Measurements from ENCODE around the gene PTCD1. TPM values are rescaled to one million over a fixed set of nuclear protein-coding genes. Genes with fewer than 3 reads are reported as not detected.

Gene PTCD1
- total and polyA plus RNA-seq, 2 of the 8 experiments (the other 6 are each of a cell fraction or from before 2014, with no cell fraction given), result 7.5 to 7.6 TPM

DNA sequence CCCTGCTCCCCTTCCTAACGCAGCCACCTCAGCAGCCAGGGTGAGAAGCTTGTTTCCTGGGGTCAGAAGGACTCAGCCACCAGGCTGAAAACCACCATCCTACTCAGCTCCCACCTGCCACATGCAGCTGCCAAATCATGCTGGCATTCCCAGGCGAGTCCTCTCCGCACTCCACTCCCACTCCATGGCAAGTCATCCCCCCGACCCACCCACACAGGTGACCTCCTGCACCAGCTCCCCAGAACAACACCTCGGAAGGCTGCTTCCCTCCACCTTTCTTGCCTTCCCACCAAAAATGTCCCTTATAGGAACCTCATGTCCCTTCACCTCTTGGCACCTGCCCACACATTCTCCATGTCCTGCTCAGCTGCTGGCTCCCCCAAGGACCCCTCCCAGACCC lies 34.8 kb downstream of the PTCD1 start (continued):
- TF ChIP-seq BCL11A (IDR thresholded peaks at IDR 0.05; ENCODE audit: low read depth in 2 of 2, low read length in 2 of 2), result no peak
- no peak for TF ChIP-seq GTF2F1 (IDR thresholded peaks at IDR 0.05; ENCODE audit: borderline replicate concordance, low read depth, low read length)
- no peak for TF ChIP-seq SP4 (IDR thresholded peaks at IDR 0.05; ENCODE audit: low read length)
- no peak for TF ChIP-seq CBX8 (IDR thresholded peaks at IDR 0.05; ENCODE audit: borderline replicate concordance, low read depth, low read length)
